Measurements from ENCODE around the gene SLC25A36.

- TF ChIP-seq POLR2A (IDR thresholded peaks at IDR 0.05) (no peak), CTCF (IDR thresholded peaks at IDR 0.05 in 8 of 11, conservative IDR thresholded peaks at IDR 0.05 in 3 of 11) (no peak), POLR2AphosphoS5 (IDR thresholded peaks at IDR 0.05) (no peak)
These were observed 52.7 kb downstream of the SLC25A36 start for GRCh38 chr3:140994316-140994715.

Data from spleen (tissue), 7 donors.